Erythroblast (primary cell): ENCODE results near the gene RHBDF1.

ENCODE experiments used
- DNase-seq, 2 experiments: peaks; one replicate each; lab custom pipeline; 2025; lab: John Stamatoyannopoulos, UW
- GATA1 ChIP-seq: IDR thresholded peaks from 2 replicates; pipeline ENCODE4 v1.6.1; 2011; ENCODE audit warnings: low read depth, mild to moderate bottlenecking, control low read depth, low read length, moderate library complexity
- POLR2A ChIP-seq: IDR thresholded peaks from 2 replicates; pipeline ENCODE4 v1.6.1; 2011; ENCODE audit warnings: mild to moderate bottlenecking, low read length

RHBDF1 gene

GRCh38 chr16:84718-85406, 12.4 kb upstream of the RHBDF1 start:
- peak; percentile 42 for TF ChIP-seq POLR2A
- no peak for TF ChIP-seq GATA1
- peak in 1 of 2 experiments; percentile 47 for DNase-seq

- no peak for DNase-seq
- peak; percentile 6 for TF ChIP-seq POLR2A
- TF ChIP-seq GATA1, result no peak
Observed at GRCh38 chr16:83781-84615, 11.6 kb upstream of the RHBDF1 start.

- no peak for TF ChIP-seq POLR2A
- TF ChIP-seq GATA1, result no peak
- no peak for DNase-seq
Observed at GRCh38 chr16:83060-83603, 10.7 kb upstream of the RHBDF1 start.

GRCh38 chr16:79151-80054, 7.0 kb upstream of the RHBDF1 start:
- TF ChIP-seq GATA1 (no peak), POLR2A (no peak)
- DNase-seq, result no peak

- TF ChIP-seq GATA1, result no peak
- peak; percentile 57 for TF ChIP-seq POLR2A
- DNase-seq, result peak; percentile 52 to 66
Observed at GRCh38 chr16:78444-79150, 6.2 kb upstream of the RHBDF1 start.

- peak; percentile 75 to 80 for DNase-seq
- TF ChIP-seq POLR2A (peak; percentile 68), GATA1 (no peak)
Observed at GRCh38 chr16:77807-78443, 5.5 kb upstream of the RHBDF1 start, which contains the start of gene MPG. Gene MPG, plus strand, starts transcription at chr16:78225. Its CDS starts 85 bp downstream, at chr16:78310.

GRCh38 chr16:77273-77806, 4.9 kb upstream of the RHBDF1 start:
- DNase-seq, result peak; percentile 63 to 68
- TF ChIP-seq POLR2A (no peak), GATA1 (no peak)

GRCh38 chr16:76535-77272, 4.3 kb upstream of the RHBDF1 start:
- no peak for TF ChIP-seq POLR2A
- no peak for TF ChIP-seq GATA1
- peak; percentile 33 to 52 for DNase-seq

- DNase-seq, result peak in 1 of 2 experiments; percentile 40
- TF ChIP-seq POLR2A (no peak), GATA1 (no peak)
Observed at GRCh38 chr16:75580-76501, 3.4 kb upstream of the RHBDF1 start.

GRCh38 chr16:74747-75334, 2.4 kb upstream of the RHBDF1 start:
- DNase-seq, result no peak
- no peak for TF ChIP-seq GATA1
- no peak for TF ChIP-seq POLR2A
